HS-5 (cell line): ENCODE results near the gene PDIA5.

Source experiments
- DNase-seq: peaks from one replicate; pipeline ENCODE4 v3.0.0-alpha.2; 2012; ENCODE audit warnings: low read depth

The PDIA5 gene

DNA sequence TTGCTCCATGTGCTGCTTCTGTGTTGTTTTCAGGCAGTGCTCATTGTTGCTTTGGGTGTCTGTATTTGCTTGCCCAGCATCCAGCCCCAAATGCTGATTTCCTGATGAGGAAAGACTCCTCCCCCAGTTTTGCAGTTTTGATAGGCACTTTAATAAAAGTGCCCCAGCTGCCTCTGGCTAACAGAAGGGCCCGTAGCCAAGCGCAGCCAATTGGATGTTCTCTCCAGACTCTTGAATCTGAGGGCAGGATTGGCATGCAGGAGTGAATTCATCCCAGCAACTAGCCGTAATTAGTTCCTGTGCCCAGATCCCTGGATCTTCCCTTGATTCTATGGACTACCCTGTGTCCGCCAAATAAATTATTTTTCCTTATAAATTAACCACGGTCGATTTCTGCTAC, 24.4 kb upstream of the PDIA5 start:
- DNase-seq, result no peak

- no peak for DNase-seq
Observed at GRCh38 chr3:123044981-123045763, 21.7 kb upstream of the PDIA5 start.

GRCh38 chr3:123046262-123047061, 20.4 kb upstream of the PDIA5 start:
- no peak for DNase-seq

GRCh38 chr3:123047062-123047319, 19.8 kb upstream of the PDIA5 start:
- DNase-seq, result no peak

DNA sequence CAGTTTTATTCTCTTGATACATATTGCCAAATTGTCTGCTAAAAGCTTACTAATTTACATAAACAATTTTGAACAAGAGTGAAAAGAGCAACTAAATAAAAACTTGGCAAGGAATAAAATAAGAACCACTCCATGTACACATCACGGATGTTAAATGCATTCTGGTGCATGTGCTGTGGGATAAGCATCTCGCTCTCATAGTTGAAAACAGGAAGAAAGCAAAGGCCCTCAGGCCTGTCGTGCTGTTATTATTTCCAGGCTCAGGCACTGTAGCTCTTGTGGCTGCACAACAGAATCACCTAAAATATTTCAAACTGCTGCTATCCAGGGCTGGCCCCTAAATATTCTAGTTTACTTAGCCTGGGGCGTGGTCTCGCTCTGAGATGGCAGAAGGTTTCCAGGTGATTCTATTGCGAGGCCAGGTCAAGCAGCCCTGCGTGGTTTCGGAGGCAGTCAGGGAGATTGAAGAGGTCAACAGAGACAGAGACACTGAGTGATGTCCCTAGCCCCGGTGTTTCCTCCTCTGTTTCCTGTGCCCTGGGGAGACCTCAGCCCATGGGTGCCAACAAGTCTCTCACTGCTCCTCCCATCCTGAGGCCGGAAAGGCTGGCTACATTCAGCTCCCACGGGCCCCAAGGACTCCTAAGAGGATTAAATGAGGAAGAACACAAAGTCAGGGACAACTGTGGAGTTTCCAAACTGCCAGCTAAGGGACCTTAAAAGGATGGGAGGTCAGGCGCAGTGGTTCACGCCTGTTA, 18.2 kb upstream of the PDIA5 start:
- no peak for DNase-seq

DNA sequence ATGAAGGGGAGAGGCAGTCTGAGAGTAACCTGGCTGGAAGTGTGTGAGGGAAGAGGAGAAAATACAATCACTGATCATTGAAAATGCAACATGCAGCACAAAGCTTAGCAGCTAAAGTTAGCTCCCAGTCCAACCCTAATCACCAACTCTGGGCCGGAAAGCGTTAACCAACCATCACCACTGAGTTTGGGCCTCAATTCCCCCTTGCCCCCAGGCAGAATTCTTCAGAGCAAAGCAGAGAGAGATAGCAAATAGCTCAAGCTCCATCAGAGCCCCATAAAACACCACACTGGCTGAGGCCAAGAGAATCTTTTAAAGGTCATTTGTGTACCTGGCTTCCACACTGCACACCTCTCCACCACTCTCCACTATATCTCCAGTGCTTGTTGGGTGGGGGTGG, 16.2 kb upstream of the PDIA5 start:
- no peak for DNase-seq

DNA sequence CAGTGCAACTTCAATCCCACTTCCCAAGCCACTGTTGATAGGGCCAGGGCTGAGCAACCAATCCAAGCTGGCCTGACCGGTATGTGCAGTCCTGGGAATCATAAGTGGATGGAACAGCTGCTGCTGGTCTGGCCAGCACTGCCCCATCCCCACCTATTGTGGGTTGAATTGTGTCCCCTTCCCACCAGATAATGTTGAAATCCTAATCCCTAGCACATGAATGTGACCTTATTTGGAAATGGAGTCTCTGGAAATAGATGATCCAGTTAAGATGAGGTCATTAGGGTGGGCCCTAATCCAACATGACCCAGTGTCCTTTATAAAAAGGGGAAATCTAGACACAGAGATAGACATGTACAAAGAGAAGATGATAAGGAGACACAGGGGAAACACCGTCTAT, 13.7 kb upstream of the PDIA5 start:
- no peak for DNase-seq

GRCh38 chr3:123054109-123054778, 12.6 kb upstream of the PDIA5 start:
- DNase-seq, result no peak

DNA sequence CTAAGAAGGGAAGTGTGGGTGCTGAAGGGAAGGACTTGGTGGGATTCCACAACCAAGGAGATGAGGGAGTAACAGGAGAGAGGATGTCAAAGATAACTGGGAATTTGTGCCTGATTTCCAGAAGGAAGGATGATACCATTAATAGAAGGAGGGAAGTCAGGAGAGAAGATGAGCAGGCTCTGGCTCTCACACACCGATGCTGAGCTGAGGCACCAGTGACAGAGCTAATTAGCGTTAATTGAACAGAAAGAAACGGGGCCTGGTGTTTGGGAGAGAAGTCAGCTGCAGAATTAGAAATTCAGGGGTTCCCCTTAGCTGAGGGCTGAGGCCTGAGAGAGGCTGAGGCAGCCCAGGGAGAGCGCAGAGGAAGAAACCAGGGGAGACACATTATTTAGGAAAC, 11.9 kb upstream of the PDIA5 start:
- DNase-seq, result no peak

- no peak for DNase-seq
Observed at GRCh38 chr3:123055352-123055751, 11.5 kb upstream of the PDIA5 start.

DNA sequence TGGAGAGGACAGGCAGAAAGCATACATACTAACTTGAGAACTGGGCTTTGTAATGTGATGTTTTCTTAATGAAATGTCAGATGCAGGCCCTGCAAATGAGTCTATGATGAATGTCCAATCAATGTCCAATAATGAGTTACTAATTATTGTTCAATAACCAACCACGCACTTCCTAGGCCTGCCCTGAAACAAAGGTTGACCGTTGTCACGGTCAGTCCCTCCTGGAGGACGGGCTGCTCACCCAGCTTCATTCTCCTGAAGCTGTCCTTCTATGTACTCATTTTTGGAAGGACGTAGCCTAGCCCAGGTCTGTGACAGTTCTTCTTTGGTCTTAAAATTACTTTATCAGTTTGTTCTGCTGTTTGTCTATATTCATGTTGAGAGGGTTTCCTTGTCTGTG, 8.3 kb upstream of the PDIA5 start:
- no peak for DNase-seq

DNA sequence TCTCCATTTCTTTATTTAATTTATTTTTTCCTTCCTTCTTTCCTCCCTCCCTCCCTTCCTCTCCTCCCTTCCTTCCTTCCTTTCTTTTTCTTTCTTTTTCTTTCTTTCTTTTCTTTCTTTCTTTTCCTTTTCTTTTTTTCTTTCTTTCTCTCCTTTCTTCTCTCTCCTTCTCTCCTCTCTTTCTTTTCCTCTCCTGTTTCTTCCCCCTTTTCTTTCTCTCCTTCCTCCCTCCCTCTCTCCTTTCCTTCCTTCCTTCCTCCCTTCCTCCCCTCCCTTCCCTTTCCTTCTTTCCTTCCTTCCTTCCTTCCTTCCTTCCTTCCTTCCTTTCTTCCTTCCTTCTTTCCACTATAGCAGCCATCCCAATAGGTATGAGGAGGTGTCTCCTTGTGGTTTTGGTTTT, 6.8 kb upstream of the PDIA5 start:
- no peak for DNase-seq

- DNase-seq, result no peak
Observed at GRCh38 chr3:123061856-123062255, 5.0 kb upstream of the PDIA5 start.

DNA sequence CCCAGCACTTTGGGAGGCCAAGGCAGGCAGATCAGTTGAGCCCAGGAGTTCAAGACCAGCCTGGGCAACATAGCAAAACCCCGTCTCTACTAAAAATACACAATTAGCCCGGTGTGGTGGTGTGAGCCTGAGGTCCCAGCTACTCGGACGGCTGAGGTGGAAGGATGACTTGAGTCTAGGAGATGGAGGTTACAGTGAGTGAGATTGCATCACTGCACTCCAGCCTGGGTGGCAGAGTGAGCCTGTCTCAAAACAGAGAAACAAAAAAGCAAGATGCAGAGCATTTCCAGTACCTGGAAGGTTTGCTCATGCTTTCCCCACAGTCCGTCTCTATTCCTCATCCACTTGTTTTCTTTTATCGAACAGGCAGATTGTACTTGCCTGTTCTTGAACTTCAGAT, 3.8 kb upstream of the PDIA5 start:
- DNase-seq, result no peak

DNA sequence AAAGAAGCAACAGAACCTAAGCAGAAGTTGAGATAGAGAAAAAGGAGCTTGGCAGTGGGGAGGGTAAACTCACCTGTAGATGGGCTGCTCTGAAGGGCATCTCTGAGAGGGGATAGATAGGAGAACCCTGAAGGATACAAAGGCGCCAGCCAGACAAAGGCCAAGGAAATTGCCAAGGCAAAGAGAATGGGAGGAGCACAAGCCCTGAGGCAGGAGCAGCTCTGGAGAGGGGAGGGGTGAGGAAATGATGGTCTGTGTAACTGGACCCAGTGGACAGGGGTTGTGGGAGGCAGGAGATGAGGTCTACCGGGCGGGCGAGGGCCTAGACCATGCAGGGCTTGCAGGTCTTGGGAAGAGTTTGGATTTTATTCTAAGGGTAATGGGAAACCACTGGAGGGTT, 2.3 kb upstream of the PDIA5 start:
- no peak for DNase-seq

DNA sequence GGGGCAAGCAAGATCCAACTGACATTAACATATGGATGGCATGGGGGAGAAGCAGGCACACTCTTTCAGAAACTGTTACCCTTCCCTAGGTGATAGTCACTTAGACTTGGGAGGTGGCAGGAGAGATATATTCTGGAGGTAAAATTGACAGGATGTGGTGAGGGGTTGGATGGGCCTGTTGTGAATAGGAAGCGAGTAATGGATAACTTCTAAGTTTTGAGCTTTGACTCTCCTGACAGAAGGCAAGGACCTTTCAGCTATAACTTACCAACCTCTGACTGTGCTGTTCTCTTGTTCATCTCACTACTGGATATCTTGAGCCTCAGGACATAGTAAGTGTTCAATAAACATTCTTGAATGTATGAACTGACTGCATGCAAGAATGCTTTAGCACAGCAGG, 1.9 kb upstream of the PDIA5 start:
- DNase-seq, result no peak

- no peak for DNase-seq
Observed at GRCh38 chr3:123066599-123066895, 278 bp upstream of the PDIA5 start.

GRCh38 chr3:123067689-123068600, 1.1 kb downstream of the PDIA5 start:
- DNase-seq, result no peak

DNA sequence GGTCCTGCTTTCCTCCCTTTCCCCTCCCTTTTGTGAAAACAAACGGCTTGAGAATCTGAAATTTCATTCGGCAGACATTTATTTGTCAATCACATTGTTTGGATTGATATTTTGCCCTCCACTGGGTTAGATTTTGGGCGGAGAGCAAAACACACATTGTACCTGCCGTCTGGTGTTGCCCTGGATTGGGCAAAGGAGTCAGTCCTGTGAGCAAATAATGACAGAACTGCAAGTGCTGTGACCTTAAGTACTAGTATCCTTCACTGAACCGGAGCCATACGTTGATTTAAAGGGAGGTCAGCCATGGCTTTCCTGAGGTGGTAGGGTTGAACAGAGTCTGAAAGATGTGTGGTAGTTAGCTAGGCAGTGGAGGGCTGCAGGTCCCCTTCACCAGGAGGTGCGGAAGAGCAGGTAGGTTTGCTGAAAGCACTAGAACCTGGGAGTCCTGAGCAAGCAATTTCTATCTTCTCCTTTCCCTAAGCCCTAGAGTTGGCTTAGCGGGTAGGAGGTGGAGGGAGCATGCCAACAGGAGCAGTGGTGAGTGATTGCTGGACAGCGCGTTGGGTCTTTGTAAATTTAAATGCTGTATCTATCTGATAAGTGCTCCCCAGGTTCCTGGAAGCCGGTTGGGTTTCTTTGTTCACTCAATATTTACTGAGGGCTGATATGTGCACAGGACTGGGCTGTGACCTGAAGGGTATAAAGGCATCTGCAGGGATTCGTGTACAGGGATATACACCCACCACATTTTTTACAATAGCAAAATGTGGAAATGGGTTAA, 2.0 kb downstream of the PDIA5 start:
- DNase-seq, result no peak

DNA sequence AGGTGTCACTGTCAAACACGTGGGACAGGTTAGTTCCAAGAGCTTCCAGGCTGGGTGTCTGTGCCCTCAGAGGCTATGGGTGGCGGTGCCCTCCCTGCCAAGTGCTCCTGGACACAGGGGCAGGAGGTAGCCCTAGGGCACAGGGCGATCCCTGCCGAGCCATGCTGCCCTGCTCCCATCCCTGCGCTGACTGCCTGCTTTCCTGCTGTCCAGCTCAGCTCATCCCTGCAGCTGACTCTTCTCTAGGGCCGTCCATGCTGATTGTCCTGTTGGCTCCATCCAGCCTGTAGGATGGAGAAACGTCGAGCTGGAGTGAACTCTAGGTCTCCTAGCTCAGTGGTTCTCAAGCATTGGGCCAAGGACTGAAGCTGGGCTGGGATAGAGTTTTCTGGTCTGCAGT, 3.7 kb downstream of the PDIA5 start:
- no peak for DNase-seq

DNA sequence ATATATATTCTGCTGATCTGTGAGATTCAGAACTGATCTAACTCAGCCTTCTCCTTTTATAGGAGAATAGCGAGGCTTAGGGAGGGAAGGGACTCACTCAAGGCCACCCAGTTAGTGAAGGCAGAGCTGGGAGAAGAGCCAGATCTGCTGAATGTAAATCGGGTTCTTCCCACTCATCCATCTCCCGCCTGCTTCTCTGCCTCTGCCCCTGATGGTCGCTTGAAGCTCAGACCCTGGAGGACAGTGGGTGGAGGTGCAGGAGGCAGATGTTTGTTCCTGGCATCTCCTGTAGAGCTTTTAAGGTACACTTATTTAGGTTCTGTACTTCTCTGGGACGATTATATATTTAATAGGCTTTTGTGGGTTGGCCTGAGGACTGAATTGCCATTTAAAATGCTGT, 4.3 kb downstream of the PDIA5 start:
- DNase-seq, result no peak
